HG03469 (cell line): ENCODE measurements around the gene INSL3.

Experiments used
- ATAC-seq: cut with Tn5 transposase; IDR thresholded peaks from one replicate; pipeline ENCODE4 v1.9.1; 2021; ENCODE audit warnings: mild to moderate bottlenecking, moderate library complexity, moderate number of reproducible peaks; ENCODE audit not compliant: unreplicated experiment

INSL3 gene

DNA sequence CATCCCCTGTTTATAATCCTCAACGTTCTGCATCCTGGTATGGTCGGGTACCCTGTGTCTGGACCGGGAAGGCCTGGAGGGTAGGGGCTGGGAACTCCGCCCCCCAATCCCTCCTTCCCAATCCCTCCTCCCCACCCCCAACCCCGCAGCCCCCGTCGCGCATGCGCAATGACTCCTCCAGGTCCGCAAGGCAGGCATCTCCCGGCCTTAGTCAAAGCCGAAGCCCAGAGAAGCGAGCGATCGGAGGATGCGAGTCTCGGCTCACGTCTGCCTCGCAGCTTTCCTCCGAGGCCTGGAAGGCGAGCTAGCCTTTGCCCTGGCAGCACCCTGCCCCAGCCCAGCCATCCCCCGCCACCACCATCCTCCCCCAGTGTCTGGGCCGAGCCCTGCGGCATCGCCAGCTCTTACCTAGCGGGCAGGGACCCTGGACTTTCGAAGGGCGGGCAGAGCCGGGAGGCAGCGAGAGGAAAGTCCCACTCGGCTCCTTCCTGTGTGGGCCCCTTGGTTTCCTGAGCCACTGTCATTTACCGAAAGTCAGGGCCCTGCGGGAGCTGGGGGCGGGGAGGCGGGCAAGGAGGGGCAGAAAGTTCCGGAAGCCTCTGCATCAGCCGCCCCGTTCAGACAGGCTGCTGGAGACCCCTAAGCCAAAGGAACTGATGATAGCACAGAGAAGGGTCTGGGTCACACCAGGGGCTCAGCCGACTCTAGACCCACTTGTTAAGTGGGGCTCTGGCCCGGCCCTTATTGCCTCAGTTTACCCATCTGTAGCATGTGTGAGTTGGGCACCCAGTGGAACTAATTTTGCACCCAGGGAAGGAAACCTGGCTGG is 26.4 kb upstream of the INSL3 start, which contains the start of gene JAK3:
Gene JAK3 (minus strand): TSS at position 445 of the 829 bp plus-strand sequence. CDS start 3,565 bp downstream, outside the sequence.
- no peak for ATAC-seq

DNA sequence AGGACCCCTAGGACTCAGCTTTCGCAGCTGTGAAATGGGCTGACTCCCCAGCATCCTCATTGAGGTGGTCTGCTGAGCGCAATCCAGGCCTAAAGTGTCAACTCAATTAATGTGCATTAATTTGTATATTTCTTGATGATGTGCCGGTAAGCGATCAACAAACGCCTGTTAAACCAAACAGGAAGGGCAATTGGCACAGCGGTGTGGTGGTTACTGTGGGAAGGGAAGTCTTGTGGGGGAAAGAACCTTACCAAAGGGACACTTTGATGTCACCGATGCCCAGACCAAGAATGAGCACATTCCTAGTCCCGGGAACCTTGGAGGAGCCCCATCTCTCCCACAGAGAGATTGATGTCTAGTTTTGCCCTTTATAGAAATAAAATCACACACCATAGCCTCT is 24.8 kb upstream of the INSL3 start:
- ATAC-seq, result no peak

GRCh38 chr19:17843908-17844490 is 22.7 kb upstream of the INSL3 start:
- no peak for ATAC-seq

GRCh38 chr19:17843292-17843827 is 22.0 kb upstream of the INSL3 start:
- ATAC-seq, result no peak

DNA sequence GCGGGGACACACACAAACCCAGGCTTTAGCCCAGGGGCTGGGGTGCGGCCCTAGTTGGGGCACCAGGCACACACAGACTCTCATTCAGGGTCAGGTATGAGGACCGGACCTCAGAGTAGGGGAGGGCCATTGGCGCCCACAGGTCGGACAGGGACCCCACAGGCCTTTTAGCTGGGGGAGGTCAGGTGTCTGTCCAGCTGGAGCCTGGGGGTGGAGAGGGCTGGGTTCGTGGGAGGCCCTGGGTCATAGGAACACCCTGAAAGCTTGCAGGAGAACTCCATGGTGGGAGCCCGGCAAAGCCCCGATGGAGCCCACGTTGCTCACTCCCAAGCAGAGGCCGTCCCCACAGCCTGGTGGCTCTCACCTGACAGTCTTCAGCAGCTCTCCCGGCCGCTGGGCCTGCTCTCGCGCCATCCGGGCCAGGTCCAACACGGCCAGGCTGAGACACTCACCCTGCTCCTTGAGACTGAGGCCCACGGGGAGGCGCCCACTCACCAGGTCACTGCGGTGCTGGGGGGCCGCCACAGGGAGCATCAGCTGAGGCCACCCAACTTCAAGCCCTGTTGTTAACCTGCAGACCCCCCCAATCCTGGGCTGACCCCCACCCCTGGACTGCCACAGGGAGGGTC is 21.5 kb upstream of the INSL3 start:
- ATAC-seq, result no peak

DNA sequence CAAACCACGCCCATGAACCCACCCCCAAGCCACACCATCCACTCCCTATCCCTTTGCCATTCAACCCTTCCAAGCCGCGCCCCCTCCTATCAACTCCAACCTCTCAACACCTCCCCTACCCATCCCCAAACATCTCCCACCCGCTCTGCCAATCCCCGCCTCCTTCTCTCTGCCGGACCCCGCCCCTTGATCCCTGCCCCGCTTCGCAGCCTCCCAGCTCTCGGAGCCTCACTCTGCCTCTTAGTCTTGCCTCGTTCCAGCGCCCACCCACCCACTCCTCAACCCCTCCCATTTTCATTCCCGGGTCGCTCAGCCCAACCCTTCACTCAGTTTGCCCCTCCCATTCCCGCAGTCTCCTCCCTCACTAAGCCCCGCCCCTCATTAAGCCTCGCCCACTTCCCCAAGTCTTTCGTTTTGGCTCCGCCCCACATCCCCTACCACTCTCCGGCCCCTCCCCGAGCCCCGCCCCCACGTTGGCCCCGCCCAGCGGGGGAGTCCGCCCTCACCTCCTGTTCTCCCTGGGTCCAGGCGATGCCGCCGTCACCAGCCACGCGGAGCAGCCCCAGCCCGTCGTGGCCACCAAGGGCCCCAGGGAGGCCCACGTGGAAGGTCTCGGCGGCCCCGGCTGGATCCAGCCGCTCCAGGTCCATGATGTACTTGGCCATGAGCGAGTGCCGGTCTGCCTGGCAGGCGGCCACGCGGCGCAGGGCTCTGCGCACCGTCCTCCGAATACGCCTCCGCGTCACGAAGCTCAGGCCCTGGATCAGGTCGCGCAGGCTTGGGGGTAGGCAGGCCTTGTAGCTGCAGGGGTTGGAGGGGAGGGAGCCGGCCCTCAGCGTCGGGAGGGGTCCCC is 20.7 kb upstream of the INSL3 start:
- ATAC-seq, result no peak

GRCh38 chr19:17841371-17841809 is 20.1 kb upstream of the INSL3 start:
- ATAC-seq, result no peak

DNA sequence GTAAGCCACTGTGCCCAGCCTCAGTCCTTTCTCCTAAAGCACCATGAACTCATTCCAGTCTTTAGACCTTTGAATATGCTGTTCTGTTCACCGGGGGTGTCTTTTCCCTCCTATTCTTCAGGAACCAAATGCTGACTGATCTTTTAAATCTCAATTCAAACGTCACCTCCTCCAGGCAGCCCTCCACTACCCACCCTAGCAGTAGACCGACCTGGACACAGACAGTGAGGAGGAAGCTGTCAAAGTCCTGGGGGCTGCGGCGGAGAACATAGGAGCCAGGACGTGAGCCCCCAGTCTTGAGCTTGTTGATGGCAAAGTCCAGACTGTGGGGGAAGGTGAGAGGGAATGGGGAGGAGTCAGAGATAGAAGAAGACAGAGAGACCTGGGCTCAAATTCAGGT is 18.7 kb upstream of the INSL3 start:
- no peak for ATAC-seq

DNA sequence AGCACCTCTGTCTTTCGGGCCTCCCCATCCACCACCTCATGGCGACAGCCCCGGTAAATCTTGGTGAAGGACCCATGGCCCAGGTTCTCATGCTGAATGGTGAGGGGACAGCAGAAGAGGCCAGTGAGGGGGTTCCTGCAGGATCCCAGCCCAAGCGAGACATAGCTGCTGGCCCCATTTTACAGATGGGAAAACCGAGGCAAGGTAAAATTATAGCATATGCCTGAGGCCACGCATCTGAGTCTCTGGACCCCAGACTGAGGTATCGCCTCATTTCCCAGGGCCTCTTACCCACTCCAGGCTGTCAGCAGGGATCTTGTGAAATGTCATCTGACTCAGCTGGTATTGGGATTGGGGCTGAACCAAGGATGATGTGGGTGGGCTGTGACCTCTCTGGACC is 16.7 kb upstream of the INSL3 start:
- ATAC-seq, result no peak

GRCh38 chr19:17836530-17836929 is 15.2 kb upstream of the INSL3 start:
- ATAC-seq, result no peak

DNA sequence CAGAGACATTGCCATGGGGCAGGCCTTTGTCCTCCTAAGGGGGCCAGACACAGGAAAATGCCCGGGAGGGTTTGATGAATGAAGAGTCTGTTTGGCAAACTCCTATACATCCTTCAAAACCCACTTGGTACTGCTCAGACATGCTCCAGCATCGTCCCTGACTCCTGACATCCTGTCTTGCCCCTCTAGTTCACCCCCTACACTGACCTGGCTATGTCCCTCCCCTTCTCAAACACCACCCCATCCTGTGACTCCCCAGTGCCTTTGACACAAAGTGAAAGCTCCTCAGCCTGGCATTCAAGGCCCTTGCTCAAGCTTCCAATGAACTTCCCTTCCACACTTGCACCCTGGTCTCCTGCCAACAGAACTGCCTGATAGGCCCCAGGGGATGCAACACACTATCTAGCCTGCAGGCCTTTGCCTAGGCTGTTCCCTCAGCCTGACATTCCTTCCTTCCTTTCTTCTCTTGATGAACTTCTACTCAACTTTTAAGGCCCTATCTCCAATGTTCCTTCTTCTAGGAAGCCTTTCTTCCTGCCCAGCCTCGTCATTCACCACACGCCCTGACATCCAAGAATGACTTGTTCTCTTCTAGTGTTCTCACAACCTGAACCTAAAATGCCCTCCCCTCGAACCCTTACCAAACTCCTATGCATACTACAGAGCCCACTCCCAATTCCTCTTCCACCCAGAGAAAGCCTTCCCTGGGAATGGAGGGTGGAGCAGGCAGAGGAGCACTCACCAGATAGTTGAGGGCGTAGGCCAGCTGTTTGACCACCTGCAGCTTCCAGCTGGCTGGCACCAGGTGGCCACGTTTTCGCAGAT is 14.1 kb upstream of the INSL3 start:
- ATAC-seq, result no peak

DNA sequence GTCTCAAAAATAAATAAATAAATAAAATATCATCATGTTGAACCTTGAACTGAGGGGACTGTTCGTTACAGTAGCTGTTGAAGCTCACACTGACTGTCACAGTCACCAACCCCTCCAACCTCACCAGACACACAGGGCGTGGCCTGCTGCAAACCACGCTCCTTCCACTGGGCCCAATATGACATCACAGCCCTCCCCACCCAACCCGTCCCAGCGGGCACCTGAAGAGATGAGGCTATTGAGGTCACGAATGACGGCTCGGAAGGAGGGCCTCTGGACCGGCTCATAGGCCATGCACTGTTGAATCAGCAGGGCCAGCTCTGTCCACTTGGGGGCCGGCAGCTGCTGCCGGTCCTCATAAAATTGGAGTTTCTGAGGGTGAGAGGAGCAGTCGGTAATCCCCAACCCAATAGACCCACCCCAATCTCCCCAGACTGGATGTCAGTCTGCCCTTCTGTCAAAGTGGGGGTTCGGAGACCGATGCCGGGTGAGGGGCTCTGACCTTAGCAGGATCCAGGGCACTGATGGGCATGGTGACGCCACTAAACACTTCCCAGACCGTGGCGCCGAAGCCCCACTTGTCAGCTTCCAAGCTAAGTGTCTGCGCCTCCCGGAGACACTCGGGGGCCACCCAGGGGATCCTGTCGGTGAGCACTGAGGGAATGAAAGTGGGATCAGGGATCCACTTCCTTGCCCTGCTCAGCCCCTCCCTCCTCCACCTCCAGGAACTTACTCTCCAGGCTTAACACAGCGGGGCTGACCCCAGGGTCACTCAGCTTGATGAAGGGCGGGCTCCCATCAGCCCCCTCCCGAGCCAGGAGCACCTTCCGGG is 13.2 kb upstream of the INSL3 start:
- no peak for ATAC-seq

DNA sequence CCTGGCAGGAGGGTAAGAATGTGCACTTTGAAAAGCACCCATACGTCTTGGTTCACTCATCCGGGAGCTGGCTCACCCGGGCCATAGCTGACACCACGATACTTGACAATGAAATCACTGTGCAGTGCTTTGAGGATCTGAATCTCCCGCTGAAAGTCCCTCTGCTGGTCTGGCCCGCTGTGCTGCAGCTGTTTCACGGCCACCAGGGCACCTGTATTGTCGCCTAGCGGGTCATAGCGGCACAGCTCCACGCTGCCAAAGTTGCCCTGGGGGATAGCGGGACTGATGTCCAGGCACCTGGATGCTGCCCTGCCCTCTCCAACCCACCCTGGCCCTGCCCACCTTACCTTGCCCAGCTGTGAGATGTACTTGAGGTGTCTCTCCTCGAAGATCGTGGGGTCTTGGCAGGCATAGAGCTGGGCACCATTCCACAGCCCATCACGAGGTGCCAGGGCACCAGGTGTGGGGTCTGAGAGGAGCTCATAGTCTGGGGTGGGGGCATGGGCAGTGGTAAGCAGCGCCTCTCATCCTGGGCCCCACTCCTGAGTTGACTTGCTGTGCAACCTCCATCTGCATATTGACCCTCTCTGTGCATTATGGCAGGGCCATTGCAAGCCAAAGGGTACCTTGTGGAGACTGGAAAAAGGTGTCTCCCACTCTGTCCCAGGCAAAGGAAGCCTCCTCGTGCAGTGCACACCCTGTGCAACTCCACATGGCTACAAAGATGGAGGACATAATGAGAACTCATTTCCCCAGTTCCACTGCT is 11.3 kb upstream of the INSL3 start:
- ATAC-seq, result no peak

GRCh38 chr19:17831419-17831888 is 10.1 kb upstream of the INSL3 start:
- no peak for ATAC-seq

DNA sequence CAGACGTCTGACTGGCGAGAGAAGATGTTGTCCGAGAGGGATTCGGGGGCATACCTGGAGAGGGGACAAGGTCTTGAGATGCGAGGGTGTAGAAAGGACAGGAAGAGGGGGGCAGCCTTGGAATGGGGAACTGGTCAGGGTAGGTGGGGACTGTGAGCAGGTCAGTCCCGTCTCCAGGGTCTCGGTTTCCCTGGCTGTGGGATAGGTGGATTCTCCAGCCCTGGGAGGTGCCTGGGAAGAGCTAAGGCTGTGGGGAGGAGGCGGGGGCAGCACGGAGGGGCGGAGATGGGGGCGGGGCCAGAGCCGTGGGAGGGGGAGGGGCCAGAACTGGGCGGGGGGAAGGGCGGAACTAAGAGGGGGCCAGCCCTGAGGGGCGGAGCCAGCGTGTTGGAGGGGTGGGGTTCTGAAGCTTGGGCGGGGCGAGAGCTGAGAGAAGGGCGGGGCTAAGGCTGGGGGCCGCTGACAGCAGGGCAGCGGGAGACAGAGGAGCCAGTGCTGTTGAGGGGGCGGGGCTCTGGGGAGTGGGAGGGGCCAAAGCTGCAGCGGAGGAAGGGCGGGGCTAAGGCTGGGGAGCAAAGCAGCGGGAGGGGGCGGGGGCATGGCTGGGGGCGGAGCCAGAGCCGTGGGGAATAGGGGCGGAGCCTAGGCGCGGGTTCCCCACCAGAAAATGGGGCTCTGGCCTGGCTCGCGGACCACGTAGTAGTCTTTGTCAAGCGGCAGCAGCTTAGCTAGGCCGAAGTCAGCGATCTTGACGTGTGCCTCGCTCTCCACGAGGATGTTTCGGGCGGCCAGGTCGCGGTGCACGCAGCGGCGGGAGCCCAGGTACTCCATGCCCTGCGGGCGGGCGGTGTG is 9.5 kb upstream of the INSL3 start:
- no peak for ATAC-seq

DNA sequence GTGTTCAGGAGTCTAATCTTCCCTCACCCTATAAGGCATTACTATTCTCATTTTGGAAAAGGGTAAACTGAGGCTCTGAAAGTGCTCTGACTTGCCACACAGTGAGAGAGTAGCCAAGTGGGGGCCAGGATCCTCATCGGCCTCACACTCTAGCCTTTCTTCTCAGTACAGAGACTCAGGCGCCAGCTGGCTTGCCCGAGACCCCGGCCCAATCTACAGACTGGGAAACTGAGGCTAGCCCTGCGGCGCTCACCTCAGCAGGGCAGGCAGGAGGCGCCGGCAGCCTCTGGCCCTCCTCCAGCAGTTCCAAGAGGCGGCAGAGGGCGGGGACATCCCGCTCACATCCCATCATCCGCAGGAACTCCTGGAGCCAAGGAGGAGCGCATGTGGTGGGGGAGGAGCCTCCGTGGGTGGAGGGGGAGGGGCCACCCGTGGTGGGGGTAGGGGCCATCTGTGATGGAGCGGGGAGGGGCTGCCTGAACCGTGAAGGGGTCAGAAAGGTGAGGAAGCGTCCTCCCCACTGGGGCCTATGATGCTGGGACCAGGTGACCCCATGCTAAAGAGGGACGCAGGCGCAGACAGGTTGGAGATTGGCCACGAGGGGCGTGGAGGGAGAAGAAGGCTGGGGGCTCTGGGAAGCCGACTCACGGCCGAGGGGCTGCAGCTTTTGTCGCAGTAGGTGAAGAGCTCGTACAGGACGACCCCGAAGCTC is 8.7 kb upstream of the INSL3 start:
- no peak for ATAC-seq
